A673 (cell line): ENCODE data around the gene JMJD1C. TPM values are rescaled to one million over a fixed set of nuclear protein-coding genes. Genes with fewer than 3 reads are reported as not detected.

Source experiments
- BruUV-seq: library from RNA; stranded (reverse); fragments of 400-500 nt; replicated peaks from 2 replicates; lab custom pipeline; 2021; lab: Mats Ljungman, UMichigan
- CTCF ChIA-PET: fragments of 300-600 bp; sonication (Branson Sonifier 250); formaldehyde crosslinking; loops from one replicate; lab custom pipeline; 2022; ENCODE audit warnings: antibody characterized with exemption; lab: Charles Lee
- POLR2A ChIA-PET: fragments of 300-600 bp; sonication (Branson Sonifier 250); formaldehyde crosslinking; loops from one replicate; lab custom pipeline; 2022; ENCODE audit warnings: antibody characterized with exemption; ENCODE audit not compliant: low non-redundant PET; lab: Charles Lee
- DNase-seq: peaks from one replicate; pipeline ENCODE4 v3.0.0-alpha.2; 2015; ENCODE audit warnings: low spot score
- H3K27ac ChIP-seq: fragments of 200-600 bp; sonication (generic); 2 replicates; pipeline ENCODE4 v1.5.1; 2016; ENCODE audit warnings: mixed run types, low read depth, mild to moderate bottlenecking, mixed read lengths, antibody characterized with exemption, low read length; ENCODE audit not compliant: poor library complexity, severe bottlenecking
- H3K27me3 ChIP-seq: fragments of 200-600 bp; sonication (generic); replicated peaks from 2 replicates; pipeline ENCODE4 v1.6.1; 2017; ENCODE audit warnings: mixed run types, low read depth, mild to moderate bottlenecking, mixed read lengths, antibody characterized with exemption, low read length; ENCODE audit not compliant: insufficient read depth, poor library complexity
- H3K36me3 ChIP-seq: fragments of 200-600 bp; sonication (generic); 2 replicates; pipeline ENCODE4 v1.6.1; 2016; ENCODE audit warnings: mixed run types, mild to moderate bottlenecking, mixed read lengths, antibody characterized with exemption, low read length; ENCODE audit not compliant: insufficient read depth, poor library complexity, severe bottlenecking
- H3K4me1 ChIP-seq: fragments of 200-600 bp; sonication (generic); 2 replicates; pipeline ENCODE4 v1.6.1; 2017; ENCODE audit warnings: mixed run types, mild to moderate bottlenecking, mixed read lengths, antibody characterized with exemption, low read length; ENCODE audit not compliant: insufficient read depth, poor library complexity, severe bottlenecking
- H3K4me3 ChIP-seq: fragments of 200-600 bp; sonication (generic); 2 replicates; pipeline ENCODE4 v1.5.1; 2016; ENCODE audit warnings: low read depth, mixed run types, mild to moderate bottlenecking, mixed read lengths, low read length; ENCODE audit not compliant: poor library complexity, severe bottlenecking
- H3K9me3 ChIP-seq: fragments of 200-600 bp; sonication (generic); 2 replicates; pipeline ENCODE4 v1.6.1; 2016; ENCODE audit warnings: mixed run types, low read depth, mild to moderate bottlenecking, mixed read lengths, antibody characterized with exemption, low read length; ENCODE audit not compliant: poor library complexity, severe bottlenecking
- EZH2 ChIP-seq: fragments of 200-600 bp; sonication (generic); IDR thresholded peaks from 2 replicates; pipeline ENCODE4 v1.6.1; 2017; ENCODE audit warnings: borderline replicate concordance, low read depth, mild to moderate bottlenecking, mixed read lengths, antibody characterized with exemption, low read length; ENCODE audit not compliant: poor library complexity, severe bottlenecking
- intact Hi-C: fragments of 100-400 bp; cut with micrococcal nuclease; formaldehyde crosslinking; loops from one replicate; pipeline ENCODE4 v1.10.0; 2022; ENCODE audit not compliant: unreplicated experiment
- total RNA-seq: library from RNA; stranded (reverse); gene quantifications from 2 replicates; pipeline ENCODE4 v1.2.3, GENCODE V29; 2021
- TF ChIP-seq, protein P1 (sequence below): fragments of 300-800, 200-600 bp; sonication (generic); conservative IDR thresholded peaks from 2 replicates; pipeline ENCODE4 v1.5.1; 2017; ENCODE audit warnings: low read depth, mild to moderate bottlenecking, antibody characterized with exemption, low read length, moderate library complexity, mixed read lengths

JMJD1C gene
- total RNA-seq, 1 experiment from 2014 or later: 71.4 TPM

DNA sequence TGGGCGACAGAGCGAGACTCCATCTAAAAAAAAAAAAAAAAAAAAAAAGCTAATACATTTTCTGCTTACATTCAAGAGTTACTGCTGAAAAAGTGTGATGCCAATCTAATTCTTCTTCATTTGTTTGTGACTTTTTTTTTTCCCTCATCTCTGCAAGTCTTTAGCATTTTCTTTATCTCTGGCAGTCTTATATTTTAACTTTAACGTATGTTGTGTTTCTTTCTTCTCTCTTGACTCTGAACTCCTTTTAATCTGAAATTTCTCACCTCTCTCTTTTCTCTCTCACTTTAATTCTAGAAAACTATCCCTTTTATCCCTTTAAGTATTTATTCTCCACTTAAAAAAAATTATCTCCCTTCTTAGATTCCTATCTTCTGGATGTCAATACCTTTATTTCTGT is 146.5 kb downstream of the JMJD1C start:
- TF ChIP-seq EZH2: no peak
- TF ChIP-seq, protein P1, sequence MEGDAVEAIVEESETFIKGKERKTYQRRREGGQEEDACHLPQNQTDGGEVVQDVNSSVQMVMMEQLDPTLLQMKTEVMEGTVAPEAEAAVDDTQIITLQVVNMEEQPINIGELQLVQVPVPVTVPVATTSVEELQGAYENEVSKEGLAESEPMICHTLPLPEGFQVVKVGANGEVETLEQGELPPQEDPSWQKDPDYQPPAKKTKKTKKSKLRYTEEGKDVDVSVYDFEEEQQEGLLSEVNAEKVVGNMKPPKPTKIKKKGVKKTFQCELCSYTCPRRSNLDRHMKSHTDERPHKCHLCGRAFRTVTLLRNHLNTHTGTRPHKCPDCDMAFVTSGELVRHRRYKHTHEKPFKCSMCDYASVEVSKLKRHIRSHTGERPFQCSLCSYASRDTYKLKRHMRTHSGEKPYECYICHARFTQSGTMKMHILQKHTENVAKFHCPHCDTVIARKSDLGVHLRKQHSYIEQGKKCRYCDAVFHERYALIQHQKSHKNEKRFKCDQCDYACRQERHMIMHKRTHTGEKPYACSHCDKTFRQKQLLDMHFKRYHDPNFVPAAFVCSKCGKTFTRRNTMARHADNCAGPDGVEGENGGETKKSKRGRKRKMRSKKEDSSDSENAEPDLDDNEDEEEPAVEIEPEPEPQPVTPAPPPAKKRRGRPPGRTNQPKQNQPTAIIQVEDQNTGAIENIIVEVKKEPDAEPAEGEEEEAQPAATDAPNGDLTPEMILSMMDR: no peak

DNA sequence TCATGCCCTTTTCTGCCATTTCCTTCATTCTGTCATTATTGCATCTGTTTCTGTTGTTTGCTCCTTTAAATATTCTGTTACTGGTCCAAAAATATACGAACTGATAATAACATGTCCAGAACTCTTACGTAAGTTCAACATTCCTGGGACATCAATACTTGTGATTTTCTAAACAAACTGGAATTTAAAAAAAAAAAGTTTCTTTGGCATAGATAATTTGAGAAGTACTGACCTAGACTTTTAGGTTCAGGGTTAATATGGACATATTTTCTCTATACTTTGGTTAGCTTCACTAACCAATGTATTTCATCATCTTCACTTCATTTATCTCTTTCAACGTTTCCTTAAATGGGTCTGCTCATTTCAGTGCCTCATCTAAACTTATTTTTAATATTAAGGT is 147.3 kb downstream of the JMJD1C start:
- no peak overlapping the region for H3K4me3 ChIP-seq

More for the DNA sequence above, 146.5 kb downstream of the JMJD1C start:
- no peaks in the 10 kb centered on the region for H3K36me3 ChIP-seq
- H3K4me1 ChIP-seq: no peaks in the 10 kb centered on the region
- H3K9me3 ChIP-seq: no peaks in the 10 kb centered on the region
- ChIA-PET CTCF (no interaction called here), POLR2A (no interaction called here)
- DNase-seq: no peak
- no peaks in the 10 kb centered on the region for H3K27me3 ChIP-seq
- no TSS peak for BruUV-seq
- intact Hi-C loops: no loop called here
- no peak overlapping the region for H3K4me3 ChIP-seq
- H3K27ac ChIP-seq: no peak overlapping the region

DNA sequence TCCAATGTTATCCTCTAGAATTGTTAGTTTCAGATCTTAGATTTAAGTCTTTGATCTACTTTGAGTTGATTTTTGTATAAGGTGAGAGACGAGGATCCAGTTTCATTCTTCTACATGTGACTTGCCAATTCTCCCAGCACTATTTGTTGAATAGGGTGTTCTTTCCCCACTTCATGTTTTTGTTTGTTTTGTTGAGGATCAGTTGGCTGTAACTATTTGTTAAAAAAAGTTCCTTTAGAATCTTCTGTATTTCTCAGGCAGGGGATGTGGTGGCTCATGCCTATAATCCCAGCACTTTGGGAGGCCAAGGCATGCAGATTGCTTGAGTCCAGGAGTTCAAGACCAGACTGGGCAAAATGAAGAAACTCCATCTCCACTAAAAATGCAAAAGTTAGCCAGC is 151.8 kb downstream of the JMJD1C start:
- ChIA-PET POLR2A (no interaction called here), CTCF (interaction anchor here (0.8 kb wide), 1 partner anchor 125 kb away, joined by 8 read pairs; no protein-coding TSS in a partner anchor)
- Histone ChIP-seq H3K27me3 (no peaks in the 10 kb centered on the region), H3K9me3 (no peaks in the 10 kb centered on the region), H3K36me3 (no peaks in the 10 kb centered on the region), H3K4me3 (no peak overlapping the region), H3K4me1 (no peaks in the 10 kb centered on the region), H3K27ac (no peak overlapping the region)
- no peak for DNase-seq
- no TSS peak for BruUV-seq
- TF ChIP-seq, protein P1: no peak
- TF ChIP-seq EZH2: no peak
- intact Hi-C loops: no loop called here

More for the DNA sequence above, 147.3 kb downstream of the JMJD1C start:
- no peak overlapping the region for H3K27ac ChIP-seq
- ChIA-PET POLR2A (no interaction called here), CTCF (no interaction called here)
- H3K36me3 ChIP-seq: no peaks in the 10 kb centered on the region
- no peaks in the 10 kb centered on the region for H3K27me3 ChIP-seq
- H3K9me3 ChIP-seq: no peaks in the 10 kb centered on the region
- intact Hi-C loops: no loop called here
- no peak for DNase-seq
- no peak for TF ChIP-seq EZH2
- TF ChIP-seq, protein P1: no peak
- no TSS peak for BruUV-seq
- no peaks in the 10 kb centered on the region for H3K4me1 ChIP-seq
